HepG2 (cell line): Measurements from ENCODE around the gene ZMYND8. TPM values are rescaled to one million over a fixed set of nuclear protein-coding genes. Genes with fewer than 3 reads are reported as not detected.

Experiments
- ATF3 ChIP-seq: sonication (generic); formaldehyde crosslinking; IDR thresholded peaks from 2 replicates; pipeline ENCODE4 v1.4.0; 2020; ENCODE audit warnings: missing genetic modification reagents
- CHD2 ChIP-seq: IDR thresholded peaks from 2 replicates; pipeline ENCODE4 v1.6.1; 2011; ENCODE audit warnings: low read depth, low read length, improper control_type of control experiment
- EP300 ChIP-seq, 3 experiments: sonication (generic) in 1 of 3; formaldehyde crosslinking in 1 of 3; IDR thresholded peaks; 2 replicates each; pipeline versions ENCODE4 v1.5.1 to v1.6.1; 2011 to 2020; ENCODE audit warnings: low read depth in 2 of 3, low read length in 2 of 3, borderline replicate concordance in 1 of 3, improper control_type of control experiment in 1 of 3, mild to moderate bottlenecking in 1 of 3, missing genetic modification reagents in 1 of 3, moderate library complexity in 1 of 3
- ESRRA ChIP-seq: sonication (generic); formaldehyde crosslinking; IDR thresholded peaks from 2 replicates; pipeline ENCODE4 v1.5.1; 2020; ENCODE audit warnings: mild to moderate bottlenecking, low read depth, missing genetic modification reagents
- KLF11 ChIP-seq: IDR thresholded peaks from 2 replicates; pipeline ENCODE4 v1.6.1; 2016; ENCODE audit warnings: missing compliant biosample characterization
- MEIS1 ChIP-seq: sonication (generic); formaldehyde crosslinking; IDR thresholded peaks from 2 replicates; pipeline ENCODE4 v1.9.0; 2021; ENCODE audit warnings: mild to moderate bottlenecking, missing genetic modification reagents, moderate library complexity, borderline replicate concordance
- NRL ChIP-seq: sonication (generic); formaldehyde crosslinking; IDR thresholded peaks from 2 replicates; pipeline ENCODE4 v1.5.0; 2020; ENCODE audit warnings: missing genetic modification reagents, mild to moderate bottlenecking, moderate library complexity, borderline replicate concordance
- POLR2A ChIP-seq, 2 experiments: IDR thresholded peaks; 2 replicates each; pipeline ENCODE4 v1.6.1; 2011; ENCODE audit warnings: low read depth in 2 of 2, low read length in 2 of 2, mild to moderate bottlenecking in 1 of 2, moderate library complexity in 1 of 2; ENCODE audit not compliant: insufficient read depth in 1 of 2
- POLR2G ChIP-seq: fragments of 200-400 bp; formaldehyde crosslinking; IDR thresholded peaks from 2 replicates; pipeline ENCODE4 v1.6.1; 2018; ENCODE audit warnings: mild to moderate bottlenecking, low read depth, low read length, moderate library complexity
- RBM22 ChIP-seq: fragments of 200-400 bp; formaldehyde crosslinking; optimal IDR thresholded peaks from 2 replicates; pipeline ENCODE3; 2017; ENCODE audit warnings: mild to moderate bottlenecking, low read length, moderate library complexity
- SNAI1 ChIP-seq: sonication (generic); formaldehyde crosslinking; IDR thresholded peaks from 2 replicates; pipeline ENCODE4 v1.5.0; 2020; ENCODE audit warnings: mild to moderate bottlenecking, missing genetic modification reagents, borderline replicate concordance
- TAF15 ChIP-seq: fragments of 200-400 bp; formaldehyde crosslinking; IDR thresholded peaks from one replicate; pipeline ENCODE4 v1.6.1; 2018; ENCODE audit warnings: mild to moderate bottlenecking, low read depth, low read length; ENCODE audit not compliant: poor library complexity, severe bottlenecking
- ZNF510 ChIP-seq: sonication (generic); formaldehyde crosslinking; IDR thresholded peaks from 2 replicates; pipeline ENCODE4 v1.4.0; 2020; ENCODE audit warnings: low read depth, mild to moderate bottlenecking, missing genetic modification reagents
- ZNF605 ChIP-seq: sonication (generic); formaldehyde crosslinking; IDR thresholded peaks from 2 replicates; pipeline ENCODE4 v1.8.0; 2022; ENCODE audit warnings: mild to moderate bottlenecking, missing genetic modification reagents
- ZNF615 ChIP-seq: sonication (generic); formaldehyde crosslinking; IDR thresholded peaks from 2 replicates; pipeline ENCODE4 v1.5.0; 2020; ENCODE audit warnings: mild to moderate bottlenecking, missing genetic modification reagents, borderline replicate concordance
- ZNF639 ChIP-seq: conservative IDR thresholded peaks from 2 replicates; pipeline ENCODE4 v1.6.1; 2018; ENCODE audit warnings: missing genetic modification reagents
- ZNF768 ChIP-seq: sonication (generic); formaldehyde crosslinking; IDR thresholded peaks from 2 replicates; pipeline ENCODE4 v1.4.0; 2020; ENCODE audit warnings: missing genetic modification reagents
- ZNF775 ChIP-seq: sonication (generic); formaldehyde crosslinking; IDR thresholded peaks from 2 replicates; pipeline ENCODE4 v1.4.0; 2020; ENCODE audit warnings: missing genetic modification reagents, mild to moderate bottlenecking, moderate library complexity, borderline replicate concordance
- polyA plus RNA-seq, 8 experiments: library from polyadenylated mRNA; depleted of rRNA in 3 of 8; stranded (reverse) in 7 of 8; unstranded in 1 of 8; fragments of >200 nt; fragmentation: Illumina TruSeq in 4 of 8; extraction: Trizol in 4 of 8; gene quantifications; 2 replicates each; pipeline versions ENCODE4 v1.2.1 to v1.2.3, GENCODE V29; 2011 to 2016; ENCODE audit warnings: low read depth in 4 of 8, missing spikeins in 1 of 8, mixed read lengths in 1 of 8; ENCODE audit not compliant: insufficient read depth in 1 of 8
- total RNA-seq, 5 experiments: library from RNA; depleted of rRNA; stranded (reverse); fragments of >200 nt; fragmentation: Illumina TruSeq; extraction: Trizol; gene quantifications; 2 replicates each; pipeline ENCODE4 v1.2.3, GENCODE V29; 2016; ENCODE audit warnings: low read depth in 1 of 5

The ZMYND8 gene
- total and polyA plus RNA-seq, 2 of the 13 experiments (the other 11 are each of a cell fraction or from before 2014, with no cell fraction given), result 53.9 to 84.7 TPM

- TF ChIP-seq EP300 (IDR thresholded peaks at IDR 0.05; ENCODE audit: low read depth in 2 of 2, low read length in 2 of 2), result no peak
- TF ChIP-seq EP300 (CRISPR knock-in tag; IDR thresholded peaks at IDR 0.05; ENCODE audit: borderline replicate concordance), result no peak
- no peak for TF ChIP-seq MEIS1 (CRISPR knock-in tag)
- 0 out of 2 replicates have a peak, but pooled peaks have one; percentile 5 for TF ChIP-seq ATF3 (CRISPR knock-in tag)
- peak; percentile 57; the same call in 1 of the 2 replicates for TF ChIP-seq ZNF768 (CRISPR knock-in tag)
- peak in 1 of 2 experiments; percentile 36; a peak in 1 of 4 replicates for TF ChIP-seq POLR2A (IDR thresholded peaks at IDR 0.05; ENCODE audit: insufficient read depth in 1 of 2, low read depth in 2 of 2, low read length in 2 of 2)
- no peak for TF ChIP-seq ESRRA (CRISPR knock-in tag)
- no peak for TF ChIP-seq ZNF775 (CRISPR knock-in tag)
- TF ChIP-seq TAF15, result no peak
- TF ChIP-seq ZNF510 (CRISPR knock-in tag), result no peak
- no peak for TF ChIP-seq ZNF639 (CRISPR knock-in tag)
- TF ChIP-seq POLR2G, result 0 out of 2 replicates have a peak, but pooled peaks have one; percentile 49
- no peak for TF ChIP-seq SNAI1 (CRISPR knock-in tag)
- no peak for TF ChIP-seq KLF11
- peak; percentile 36; the same call in 1 of the 2 replicates for TF ChIP-seq NRL (CRISPR knock-in tag)
- no peak for TF ChIP-seq ZNF605 (CRISPR knock-in tag)
- TF ChIP-seq ZNF615 (CRISPR knock-in tag), result no peak
- TF ChIP-seq CHD2, result 0 out of 2 replicates have a peak, but pooled peaks have one; percentile 18
- TF ChIP-seq RBM22, result peak; percentile 91
- TF ChIP-seq, all 625 proteins: peak for 11
Measured at GRCh38 chr20:47235853-47236638, 120.5 kb downstream of the ZMYND8 start (continued).
